GM11168 (cell line): ENCODE data around the gene LRMDA.

Experiments
- in situ Hi-C: fragments of 300-500 bp; cut with MboI; formaldehyde crosslinking; loops from one replicate; pipeline ENCODE4 v1.12.0; 2022; ENCODE audit warnings: low sequenced_read_pairs; ENCODE audit not compliant: unreplicated experiment

LRMDA gene

DNA sequence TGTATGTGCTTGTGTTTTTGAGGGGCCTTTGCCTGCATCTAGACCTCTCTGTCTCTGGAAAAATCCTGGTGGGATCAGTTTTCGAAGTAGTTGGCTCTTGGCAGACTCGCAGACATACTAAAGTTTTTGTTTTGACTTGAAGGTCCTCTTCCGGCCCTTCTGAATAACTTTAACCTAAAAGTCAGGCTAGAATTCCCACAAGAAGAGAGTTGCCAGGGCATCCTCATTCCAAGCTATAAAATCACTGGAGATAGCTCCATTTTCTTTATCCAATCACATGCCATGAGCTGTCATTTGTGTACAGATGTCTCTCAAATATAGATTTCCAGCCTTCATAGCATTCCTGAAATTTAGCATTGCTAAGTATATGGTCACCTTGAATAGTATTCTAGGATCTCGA is 967.8 kb downstream of the LRMDA start:
- in situ Hi-C loops, result no loop called here

DNA sequence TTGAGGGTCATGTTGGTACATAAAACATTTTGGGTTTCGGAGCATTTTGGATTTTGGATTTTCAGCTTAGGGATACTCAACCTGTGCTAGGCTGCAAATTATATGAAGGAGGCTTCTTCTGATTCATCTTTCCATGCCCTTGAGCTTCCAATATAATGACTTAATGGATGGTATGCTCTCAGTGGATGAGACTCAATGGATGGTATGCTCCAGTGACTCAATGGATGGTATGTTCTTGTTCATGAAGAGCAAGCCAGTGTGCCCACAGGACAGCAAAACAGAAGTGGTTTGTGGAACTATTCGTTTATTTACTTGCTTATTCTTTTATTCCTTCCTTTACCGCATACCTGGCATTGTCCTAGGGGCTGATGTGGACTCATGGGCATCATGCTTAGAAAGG is 969.6 kb downstream of the LRMDA start:
- in situ Hi-C loops, result no loop called here

DNA sequence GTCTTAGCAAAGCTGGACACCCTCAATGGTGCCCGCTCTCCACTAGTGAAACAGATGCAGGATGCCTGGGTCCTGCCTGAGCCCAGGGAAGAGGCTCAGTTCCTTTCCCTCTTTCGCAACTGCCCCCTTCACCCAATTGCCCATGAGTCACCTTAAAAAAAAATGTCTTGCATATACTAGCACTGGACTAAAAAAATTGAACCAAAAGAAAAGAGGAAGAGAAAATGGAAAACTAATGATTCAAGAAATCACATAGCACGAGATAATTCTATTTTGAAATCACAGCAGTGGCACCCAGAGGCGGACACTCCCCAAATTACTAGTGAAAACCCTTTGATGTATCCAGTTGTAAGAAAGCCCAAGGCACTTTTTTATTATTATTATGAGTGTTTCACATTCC is 972.5 kb downstream of the LRMDA start:
- in situ Hi-C loops, result no loop called here

DNA sequence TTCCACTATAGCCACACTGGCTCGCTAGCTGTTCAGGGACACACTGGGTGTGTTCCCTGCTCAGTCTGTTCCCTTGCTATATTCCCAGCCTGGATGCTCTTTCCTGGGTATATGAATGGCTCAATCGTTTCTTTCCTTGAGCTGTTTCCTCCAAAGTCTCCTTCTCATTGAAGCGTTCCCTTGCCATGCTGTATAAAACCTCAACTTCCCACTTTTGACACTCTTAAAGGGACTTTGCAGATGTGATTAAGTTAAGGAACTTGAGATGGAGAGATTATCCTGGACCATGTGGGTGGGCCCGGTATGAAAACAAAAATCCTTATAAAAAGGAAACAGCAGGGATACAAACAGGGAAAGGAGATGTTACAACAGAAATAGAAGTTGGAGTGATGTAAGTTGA is 973.1 kb downstream of the LRMDA start:
- in situ Hi-C loops, result no loop called here

DNA sequence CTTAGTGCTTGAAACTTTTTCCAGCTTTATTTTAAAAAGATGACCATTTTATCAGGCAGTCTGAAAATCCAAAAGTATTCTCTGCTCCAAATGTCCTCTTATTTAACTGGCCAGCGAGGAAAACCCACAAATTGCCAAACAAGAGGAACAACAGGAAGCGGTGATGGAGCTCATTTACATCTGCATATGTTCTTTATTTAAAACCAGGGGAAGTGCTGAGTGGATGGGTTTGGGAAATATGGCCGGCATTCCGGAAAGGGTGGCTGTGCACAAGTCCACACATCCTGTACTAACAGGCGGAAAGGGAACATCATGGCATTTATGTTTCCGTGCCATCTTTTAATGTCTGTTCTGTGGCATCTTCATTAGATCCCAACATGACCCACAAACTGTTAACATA is 974.5 kb downstream of the LRMDA start:
- in situ Hi-C loops, result no loop called here

DNA sequence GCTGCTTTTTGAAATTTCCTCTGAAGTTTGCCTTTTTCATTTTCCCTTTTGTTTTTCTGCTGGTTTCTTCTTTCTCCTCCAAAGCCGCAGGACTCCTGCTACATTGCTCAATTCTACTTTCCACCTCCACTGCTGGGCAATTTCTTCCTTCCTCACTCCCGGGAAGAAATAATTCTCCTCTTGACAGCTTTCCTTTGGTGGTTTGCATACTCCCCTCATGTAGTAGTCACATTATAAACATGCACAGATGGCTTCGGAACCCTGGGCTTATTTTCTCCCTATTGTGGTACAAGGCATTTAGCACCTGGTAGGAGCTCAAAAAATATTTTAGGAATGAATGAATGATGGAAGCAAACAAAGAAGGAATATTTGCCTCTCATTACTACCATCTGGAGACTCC is 977.2 kb downstream of the LRMDA start:
- in situ Hi-C loops, result no loop called here

DNA sequence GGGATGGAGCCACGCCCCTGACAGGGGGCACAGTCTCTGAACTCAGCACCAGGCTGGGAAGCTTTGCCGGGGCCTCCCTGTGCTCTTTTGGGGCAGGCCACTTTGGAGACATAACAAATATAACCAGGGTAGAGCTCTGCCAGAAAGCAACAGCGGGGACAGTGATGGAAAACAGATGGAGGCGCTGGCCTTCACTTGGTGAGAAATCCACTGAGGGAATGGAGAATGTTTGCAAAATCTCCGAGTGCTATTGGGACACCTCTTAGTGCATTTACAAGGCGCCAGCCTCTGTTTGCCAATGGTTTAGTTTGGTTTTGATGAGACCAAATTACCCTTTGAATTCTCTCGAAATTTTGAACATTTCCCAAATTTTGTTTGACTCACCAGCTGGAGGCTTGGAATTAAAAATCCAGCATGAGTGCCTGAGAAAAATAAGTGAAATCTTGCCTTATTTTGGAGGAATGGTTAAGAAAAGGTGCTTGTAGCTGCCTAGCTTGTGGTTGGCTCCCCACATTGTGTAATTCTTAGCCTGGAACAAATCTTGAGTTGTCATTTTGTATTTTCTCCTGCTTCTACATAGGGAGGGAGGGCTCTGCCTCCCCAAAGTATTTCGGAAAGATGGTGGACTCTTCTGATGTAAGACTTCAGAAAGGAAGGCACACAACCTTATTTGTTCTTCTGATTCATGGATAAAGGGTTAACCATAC is 980.5 kb downstream of the LRMDA start:
- in situ Hi-C loops, result no loop called here

DNA sequence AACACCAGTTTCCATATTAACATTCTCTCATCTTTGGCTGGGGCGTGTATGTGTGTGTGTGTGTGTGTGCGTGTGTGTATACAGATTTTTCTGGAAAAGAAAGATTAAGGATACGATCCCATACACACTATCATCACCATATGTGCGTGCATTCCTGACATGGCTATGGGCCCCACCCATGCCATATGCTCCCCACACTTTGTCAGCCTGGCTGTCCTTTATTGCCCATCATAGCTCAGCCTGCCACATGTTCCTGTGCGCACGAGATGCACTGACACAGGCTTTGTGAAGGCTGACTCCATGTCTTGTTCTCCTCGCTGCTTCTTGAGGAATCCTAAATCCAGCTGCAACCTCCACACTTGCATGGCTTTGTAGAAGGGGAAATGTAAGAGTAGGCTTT is 984.1 kb downstream of the LRMDA start:
- in situ Hi-C loops, result no loop called here

DNA sequence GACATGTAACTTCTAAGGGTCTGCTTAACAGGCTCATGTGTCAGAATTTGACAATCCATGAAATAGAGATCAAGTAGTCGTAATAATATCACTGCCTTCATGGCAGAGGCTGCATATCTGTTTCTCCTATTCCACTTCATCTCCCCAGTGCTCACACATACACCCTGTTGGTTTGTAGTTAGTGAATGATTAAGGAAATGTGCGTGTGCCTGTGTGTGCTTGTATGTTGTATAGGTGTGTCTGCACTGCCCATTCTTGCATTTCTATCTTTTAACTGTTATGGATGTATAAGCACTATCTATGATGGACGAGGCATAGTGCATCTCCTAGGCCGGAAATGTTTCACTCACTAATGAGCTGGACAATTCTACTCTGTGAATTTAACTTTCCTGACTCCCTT is 985.2 kb downstream of the LRMDA start:
- in situ Hi-C loops, result no loop called here

DNA sequence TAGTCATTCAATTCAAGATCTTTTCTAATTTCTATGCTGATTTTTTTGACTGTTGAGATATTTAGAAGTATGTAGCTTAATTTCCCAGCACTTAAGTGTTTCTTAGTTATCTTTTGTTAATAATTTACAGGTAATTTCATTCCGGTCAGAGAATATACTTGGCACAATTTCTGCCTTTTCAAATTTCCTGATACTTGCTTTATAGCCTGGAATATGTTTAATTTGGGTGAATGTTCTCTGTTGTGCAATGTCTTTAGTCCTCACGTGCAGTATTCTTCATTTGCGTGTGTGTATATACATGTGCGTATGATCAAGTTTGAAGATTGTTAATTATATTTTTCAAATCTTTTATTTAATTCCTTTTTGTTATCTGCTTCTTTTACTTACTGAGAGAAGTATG is 989.3 kb downstream of the LRMDA start:
- in situ Hi-C loops, result no loop called here

DNA sequence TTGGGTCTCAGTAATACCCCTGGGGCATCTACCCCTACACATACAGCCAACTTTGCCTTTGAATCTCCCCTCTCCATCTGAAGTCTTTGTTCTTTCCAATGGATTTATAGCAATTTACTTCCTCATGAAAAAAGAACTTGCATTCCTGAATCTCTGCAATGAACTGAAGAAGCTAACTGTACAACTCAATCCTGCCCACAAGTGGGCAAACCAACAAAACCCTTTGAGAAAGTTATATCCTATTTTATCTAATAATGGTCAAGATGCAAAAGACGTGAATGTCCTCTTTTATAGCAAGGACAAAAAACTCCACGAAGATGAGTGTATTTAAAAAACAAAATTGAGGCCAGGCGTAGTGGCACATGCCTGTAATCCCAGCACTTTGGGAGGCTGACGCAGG is 991.3 kb downstream of the LRMDA start:
- in situ Hi-C loops, result no loop called here

DNA sequence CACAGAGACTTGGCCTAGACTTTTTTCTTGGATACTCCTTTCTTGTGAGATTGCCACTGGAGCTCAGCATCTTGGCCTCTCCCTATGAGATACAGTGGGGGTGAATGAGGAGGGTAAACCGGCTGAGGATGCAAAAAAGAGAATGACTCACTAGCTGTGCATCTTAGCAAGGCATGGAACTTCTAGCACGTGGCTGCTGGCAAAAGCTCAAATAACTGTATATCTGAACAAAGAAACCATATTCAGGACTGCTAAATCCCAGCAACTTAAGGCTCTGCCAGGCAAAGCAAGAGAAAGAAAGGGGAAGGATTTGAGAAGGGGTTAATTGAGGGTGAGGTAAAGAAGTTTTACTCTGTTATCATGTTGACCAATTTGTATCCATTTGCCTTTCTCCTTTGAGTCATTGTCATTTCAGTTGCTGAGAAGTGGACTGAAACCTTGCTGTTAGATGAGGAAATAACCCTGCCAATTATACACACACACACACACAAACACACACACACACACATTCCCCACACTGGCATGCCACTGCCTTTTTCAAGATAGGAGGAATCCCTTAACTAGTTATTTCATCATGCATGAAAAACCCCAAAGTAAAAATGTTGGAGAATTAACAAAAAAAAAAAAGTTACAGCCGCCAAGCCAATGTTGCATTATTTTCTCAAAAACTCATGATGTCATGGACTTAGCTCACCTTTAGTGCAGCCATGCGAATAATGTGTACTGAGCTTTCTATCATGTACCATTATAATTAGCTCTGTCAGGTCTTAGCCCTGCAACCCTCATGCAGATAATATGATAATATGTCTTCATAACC is 997.3 kb downstream of the LRMDA start:
- in situ Hi-C loops, result no loop called here

DNA sequence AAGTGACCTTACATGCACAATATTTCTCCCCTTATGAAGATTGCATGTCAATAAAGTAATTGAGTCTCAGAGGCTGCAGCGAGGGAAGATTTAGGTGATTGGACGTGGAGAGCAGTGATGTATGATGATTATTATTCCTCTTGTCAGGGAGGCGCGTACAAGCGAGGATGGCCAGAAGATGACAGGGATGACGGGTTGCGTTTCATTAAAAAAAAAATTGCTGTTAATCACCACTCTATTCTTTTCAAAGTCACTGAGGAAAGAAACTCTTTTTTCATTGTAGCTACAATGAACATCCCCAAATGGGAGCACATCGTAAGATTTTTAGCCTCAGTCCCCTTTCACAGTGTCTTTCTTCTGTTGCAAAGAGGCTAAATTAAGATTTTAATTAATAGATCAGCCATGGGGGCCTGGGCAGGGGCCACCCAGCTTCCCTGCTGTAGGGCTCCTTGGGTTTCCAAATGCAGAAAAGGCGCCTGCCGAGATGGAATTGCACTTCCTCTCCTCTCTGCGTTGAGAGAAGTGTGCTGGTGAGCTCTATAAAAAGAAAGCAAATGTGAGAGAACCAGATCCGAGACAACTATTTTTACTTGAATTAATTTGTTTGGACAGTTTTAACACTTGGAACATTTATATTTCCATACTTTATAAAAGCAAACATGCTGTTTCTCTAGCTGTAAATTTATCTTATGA is 998.1 kb downstream of the LRMDA start:
- in situ Hi-C loops, result no loop called here

DNA sequence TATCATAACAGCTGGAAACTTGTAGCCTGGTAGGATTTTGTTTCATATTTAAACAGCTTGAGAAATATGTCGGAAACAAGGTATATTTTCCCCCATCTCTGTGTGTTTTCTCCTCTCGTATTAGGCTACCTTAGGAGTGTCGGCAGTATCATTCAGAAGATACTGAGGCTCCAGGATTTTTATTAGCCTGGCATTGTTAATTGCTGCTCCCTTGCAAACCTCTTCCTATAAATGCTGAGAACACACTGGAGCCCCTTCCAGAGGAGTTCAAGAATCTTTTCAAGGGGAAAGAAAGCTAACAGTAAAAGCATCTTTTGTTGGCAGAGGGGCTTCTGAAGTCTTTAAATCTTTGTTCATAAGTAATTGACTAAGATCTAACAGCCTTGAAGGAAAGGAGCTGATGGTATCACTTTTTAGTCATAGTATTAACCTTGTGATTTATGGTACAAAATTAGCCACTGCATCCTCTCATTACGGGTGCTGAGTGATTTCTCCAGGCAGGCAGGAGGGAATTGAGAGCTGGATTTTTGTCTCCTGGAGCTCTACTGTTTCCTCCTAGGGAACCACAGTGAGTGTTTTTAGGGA is 998.7 kb downstream of the LRMDA start:
- in situ Hi-C loops, result no loop called here

DNA sequence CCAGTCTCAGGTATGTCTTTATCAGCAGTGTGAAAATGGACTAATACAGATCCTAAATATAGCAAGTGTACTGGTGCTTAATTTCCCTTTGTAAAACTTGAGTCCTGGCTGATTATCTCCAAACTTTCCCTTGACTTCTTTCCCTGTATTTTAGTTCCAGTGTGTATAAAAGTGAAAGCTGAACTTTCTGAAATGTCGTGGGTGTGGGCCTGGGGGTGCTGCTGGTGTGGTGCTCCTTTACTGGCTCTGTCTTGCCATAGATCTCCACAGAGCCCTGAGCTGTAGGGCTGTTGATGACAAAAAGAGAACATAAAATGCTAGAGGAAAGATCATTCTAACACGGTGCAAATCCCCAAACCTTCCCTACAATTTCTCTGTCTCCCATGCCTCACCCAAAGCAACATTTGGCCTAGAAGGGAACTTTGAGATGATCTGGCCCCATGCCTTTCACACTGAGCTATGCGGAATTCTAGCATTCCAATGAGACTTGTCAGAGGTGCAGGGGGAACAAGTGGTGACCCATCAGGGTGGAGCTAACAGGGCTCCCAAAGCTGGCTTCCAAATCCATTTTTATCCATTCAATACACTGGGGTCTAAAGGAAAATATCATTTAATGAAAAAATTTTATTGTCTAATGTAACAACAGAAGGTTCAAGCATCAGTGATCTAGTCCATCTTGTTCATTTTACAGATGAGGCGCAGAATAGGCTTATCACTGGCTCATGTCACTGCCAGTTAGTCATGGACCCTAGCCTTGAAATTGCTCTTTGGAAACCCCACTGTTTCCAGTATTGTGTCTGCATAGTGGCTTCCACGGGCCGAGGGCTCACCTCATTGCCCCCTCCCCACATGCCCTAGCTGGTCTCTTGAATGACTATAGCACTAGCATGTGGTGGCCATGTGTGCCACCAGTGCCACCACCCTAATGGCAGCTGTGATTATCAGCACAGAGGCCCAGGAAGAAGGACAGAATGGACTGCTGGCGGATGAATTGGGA is 1000.9 kb downstream of the LRMDA start:
- in situ Hi-C loops, result no loop called here

DNA sequence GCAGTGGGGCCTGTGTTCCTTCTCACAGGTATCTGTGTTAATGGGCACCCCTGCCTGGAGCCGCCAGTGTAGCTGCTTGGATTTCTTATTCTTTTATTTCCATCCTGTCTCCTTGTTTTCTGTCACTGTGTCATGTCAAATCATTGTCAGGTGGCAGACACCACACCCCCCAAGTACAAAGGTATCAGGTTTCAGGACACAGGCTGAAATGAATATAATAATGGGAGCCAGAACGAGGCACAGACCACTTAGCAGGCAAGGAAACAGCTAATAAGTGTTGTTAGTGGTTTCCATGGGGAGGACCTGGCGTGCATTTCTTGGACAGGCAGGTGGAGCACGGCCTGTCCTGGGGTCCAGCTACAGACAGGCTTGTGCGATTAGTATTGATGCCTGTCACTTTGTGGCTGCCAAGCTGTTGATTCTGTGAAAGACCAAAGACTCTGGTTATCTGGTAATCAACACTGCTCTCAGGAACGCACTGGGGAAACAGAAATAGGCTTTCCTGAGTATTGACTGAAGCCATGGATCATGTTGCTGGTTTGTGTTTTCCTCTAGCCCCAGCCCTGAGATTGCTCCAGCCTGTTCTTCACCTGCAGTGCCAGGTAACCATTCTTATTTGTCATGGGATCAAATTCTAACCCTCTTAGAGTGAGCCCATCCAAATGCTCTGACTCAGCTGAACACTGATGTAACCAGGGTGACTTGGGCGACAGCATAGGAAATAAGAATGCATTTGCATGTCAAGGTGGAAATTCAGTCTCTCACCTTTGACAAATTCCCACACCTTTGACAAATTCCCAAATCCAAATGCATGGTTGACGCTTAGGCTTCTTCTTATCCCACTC is 1002.0 kb downstream of the LRMDA start:
- in situ Hi-C loops, result no loop called here

DNA sequence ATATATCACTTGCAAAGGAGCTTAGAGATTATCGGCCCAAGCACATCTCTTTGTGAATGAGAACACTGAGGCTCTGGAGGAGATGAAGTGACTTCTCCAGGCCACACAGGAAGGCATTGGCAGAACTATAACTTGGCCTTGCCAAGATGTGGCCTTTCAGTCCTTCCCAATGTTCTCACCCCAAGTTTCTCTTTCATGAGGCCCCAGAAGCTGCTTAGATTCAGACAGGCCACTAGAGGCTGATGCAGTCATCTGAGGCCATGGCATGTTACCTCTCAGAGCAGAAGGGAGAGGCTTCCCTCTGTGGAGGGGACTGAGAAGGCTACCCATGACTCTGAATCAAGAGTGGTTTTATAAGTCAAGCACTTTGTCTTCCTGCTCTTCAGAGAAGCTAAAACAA is 1003.7 kb downstream of the LRMDA start:
- in situ Hi-C loops, result no loop called here

DNA sequence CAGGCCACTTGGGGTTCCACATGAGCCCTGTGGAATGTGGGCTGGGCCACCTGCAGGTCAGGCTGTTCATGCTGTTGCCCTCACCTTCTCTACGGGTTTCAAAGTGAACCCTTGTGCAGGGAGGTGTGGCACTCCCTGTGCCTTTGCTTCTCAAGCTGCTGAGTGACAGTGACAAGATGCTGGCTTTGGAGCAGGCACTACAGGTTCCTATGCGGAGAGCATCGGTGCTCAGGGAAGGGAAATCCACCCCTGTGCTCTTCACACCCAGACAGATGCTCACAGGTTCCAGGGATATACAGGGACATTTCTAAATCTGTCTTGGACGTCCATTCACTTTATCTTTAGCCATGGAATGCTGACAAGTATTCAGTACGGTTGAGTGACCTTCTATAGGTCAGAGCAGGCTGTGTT is 1005.0 kb downstream of the LRMDA start:
- in situ Hi-C loops, result no loop called here

DNA sequence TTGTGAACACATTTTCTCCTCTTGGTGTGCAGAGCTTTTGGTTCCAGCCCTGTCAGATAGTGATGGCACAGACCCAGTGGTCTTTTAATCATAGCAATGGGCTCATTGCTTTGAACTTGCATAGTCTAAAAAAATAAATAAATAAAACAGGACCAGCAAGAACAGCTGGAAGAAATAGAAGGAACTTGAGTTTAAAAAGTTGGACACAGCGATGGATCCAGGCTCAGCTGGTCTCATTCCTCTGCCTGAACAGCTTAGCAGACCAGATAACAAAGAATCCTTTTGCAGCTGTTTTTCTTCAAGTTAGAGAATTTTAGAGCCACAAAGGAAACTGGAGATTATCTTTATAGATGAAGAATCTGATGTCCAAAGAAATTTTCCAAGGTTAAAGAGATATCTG is 1005.6 kb downstream of the LRMDA start:
- in situ Hi-C loops, result no loop called here
